SK-N-MC (cell line): ENCODE measurements around the gene NPBWR2.
"Not testable (repeated sequence)": the region's sequence is repeated elsewhere in the genome, so short reads cannot be mapped to it uniquely, and the experiment has no call there.

Source experiments
- DNase-seq: peaks from one replicate; pipeline ENCODE4 v3.0.0-alpha.2; 2011; ENCODE audit warnings: low read depth, low spot score
- H3K27ac ChIP-seq: fragments of 200-600 bp; sonication (generic); 2 replicates; pipeline ENCODE4 v1.5.1; 2016; ENCODE audit warnings: mixed run types
- H3K36me3 ChIP-seq: fragments of 200-600 bp; sonication (generic); 2 replicates; pipeline ENCODE4 v1.6.1; 2017; ENCODE audit warnings: antibody characterized with exemption, low read length, mixed read lengths; ENCODE audit not compliant: insufficient read depth
- H3K4me3 ChIP-seq: fragments of 200-600 bp; sonication (generic); 2 replicates; pipeline ENCODE4 v1.5.1; 2016
- H3K9ac ChIP-seq: fragments of 200-600 bp; sonication (generic); 2 replicates; pipeline ENCODE4 v1.8.0; 2017; ENCODE audit warnings: mixed run types, mixed read lengths; ENCODE audit not compliant: insufficient read length
- H3K9me3 ChIP-seq: fragments of 200-600 bp; sonication (generic); 2 replicates; pipeline ENCODE4 v1.6.1; 2017; ENCODE audit warnings: low read depth, mild to moderate bottlenecking, antibody characterized with exemption, low read length, moderate library complexity, mixed read lengths
- EZH2 ChIP-seq: fragments of 200-600 bp; sonication (generic); IDR thresholded peaks from one replicate; pipeline ENCODE4 v1.6.1; 2017; ENCODE audit warnings: antibody characterized with exemption
- FOXP2 ChIP-seq: optimal IDR thresholded peaks from 2 replicates; pipeline ENCODE3; 2011; ENCODE audit warnings: mild to moderate bottlenecking, moderate library complexity; ENCODE audit not compliant: insufficient read depth; ENCODE audit errors: extremely low read length, control extremely low read depth
- POLR2AphosphoS5 ChIP-seq: IDR thresholded peaks from 2 replicates; pipeline ENCODE4 v1.6.1; 2012; ENCODE audit warnings: mild to moderate bottlenecking, low read depth, low read length, borderline replicate concordance

Gene NPBWR2

DNA sequence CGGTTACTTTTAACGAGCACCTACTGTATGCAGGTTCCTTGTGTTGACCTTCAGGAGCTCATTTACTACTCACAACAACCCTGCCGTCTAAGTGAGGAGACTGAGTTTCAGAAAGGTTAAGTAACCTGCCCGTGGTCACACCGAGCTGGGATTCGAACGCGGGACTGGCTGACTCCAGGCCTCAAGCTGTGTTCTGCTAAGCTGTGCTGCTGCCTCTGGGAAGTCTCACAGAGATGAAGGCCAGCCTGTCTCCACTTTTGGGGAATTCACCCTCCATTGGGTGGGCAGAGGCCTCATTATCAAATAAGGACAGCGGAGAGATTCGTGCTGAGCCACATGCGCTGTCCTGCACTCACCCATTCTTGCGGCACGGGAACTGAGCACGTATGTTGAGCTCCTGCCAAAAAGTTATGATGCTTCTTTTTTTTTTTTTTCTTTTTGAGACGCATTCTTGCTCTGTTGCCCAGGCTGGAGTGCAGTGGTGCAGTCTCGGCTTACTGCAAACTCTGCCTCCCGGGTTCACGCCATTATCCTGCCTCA is 31.0 kb upstream of the NPBWR2 start:
- TF ChIP-seq EZH2 (no peak), POLR2AphosphoS5 (no peak), FOXP2 (no peak)
- Histone ChIP-seq H3K36me3 (no peaks in the 10 kb centered on the region), H3K4me3 (no peak overlapping the region), H3K9ac (no peak overlapping the region), H3K9me3 (no peaks in the 10 kb centered on the region), H3K27ac (no peak overlapping the region)
- DNase-seq = no peak

DNA sequence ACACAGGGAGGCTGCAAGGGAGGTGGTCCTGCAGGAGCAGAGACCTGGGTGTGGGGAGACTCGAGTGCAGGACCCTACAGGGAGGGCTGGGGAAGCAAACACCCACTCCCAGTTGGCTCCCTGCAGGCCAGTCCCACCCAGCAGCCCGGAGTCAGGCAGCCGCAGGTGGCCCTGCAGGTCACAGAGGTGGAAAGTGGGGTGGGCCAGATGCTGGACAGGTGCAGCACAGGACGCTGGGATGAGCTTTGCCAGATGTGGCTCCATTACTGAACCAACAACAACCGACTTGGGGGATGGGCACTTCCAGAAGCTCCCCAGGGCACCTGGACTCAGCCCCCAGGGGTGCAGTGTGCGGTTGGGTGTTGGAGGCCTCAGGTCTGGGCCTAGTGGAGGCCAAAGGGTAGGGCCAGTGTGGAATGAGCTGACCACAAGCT is 30.2 kb upstream of the NPBWR2 start:
- H3K27ac ChIP-seq = no peak overlapping the region
- no peaks in the 10 kb centered on the region for H3K9me3 ChIP-seq
- no peak overlapping the region for H3K4me3 ChIP-seq
- no peak for TF ChIP-seq EZH2
- no peak for TF ChIP-seq FOXP2
- TF ChIP-seq POLR2AphosphoS5 = no peak
- no peaks in the 10 kb centered on the region for H3K36me3 ChIP-seq
- H3K9ac ChIP-seq = no peak overlapping the region
- DNase-seq = no peak

DNA sequence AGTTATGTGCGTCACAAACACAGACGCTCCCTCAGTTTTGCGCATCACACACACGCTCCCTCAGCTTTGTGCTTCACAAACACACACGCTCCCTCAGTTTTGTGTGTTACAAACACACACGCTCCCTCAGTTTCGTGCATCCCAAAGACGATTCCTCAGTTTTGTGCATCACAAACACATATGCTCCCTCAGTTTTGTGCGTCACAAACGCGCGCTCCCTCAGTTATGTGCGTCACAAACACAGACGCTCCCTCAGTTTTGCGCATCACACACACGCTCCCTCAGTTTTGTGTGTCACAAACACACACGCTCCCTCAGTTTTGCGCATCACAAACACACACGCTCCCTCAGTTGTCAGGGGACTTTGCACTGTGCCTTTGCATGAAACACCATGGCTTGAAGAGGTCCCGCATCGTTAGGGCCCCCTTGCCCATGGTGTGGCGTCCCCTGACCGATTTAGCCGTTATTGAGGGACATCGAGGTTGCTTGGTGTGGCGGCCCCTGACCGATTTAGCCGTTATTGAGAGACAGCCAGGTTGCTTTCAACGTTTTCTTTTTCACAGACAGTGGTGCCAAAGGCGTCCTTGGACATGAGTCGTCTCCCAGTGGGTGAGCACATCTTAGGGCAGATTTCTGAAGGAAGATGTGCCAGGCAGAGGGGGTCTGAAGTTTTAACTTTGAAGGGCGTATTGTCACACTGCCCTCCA is 28.8 kb upstream of the NPBWR2 start:
- Histone ChIP-seq H3K9me3 (no peaks in the 10 kb centered on the region), H3K27ac (no peak overlapping the region), H3K9ac (no peak overlapping the region), H3K4me3 (no peak overlapping the region), H3K36me3 (no peaks in the 10 kb centered on the region)
- no peak for TF ChIP-seq EZH2
- no peak for TF ChIP-seq FOXP2
- TF ChIP-seq POLR2AphosphoS5 = no peak
- no peak for DNase-seq

DNA sequence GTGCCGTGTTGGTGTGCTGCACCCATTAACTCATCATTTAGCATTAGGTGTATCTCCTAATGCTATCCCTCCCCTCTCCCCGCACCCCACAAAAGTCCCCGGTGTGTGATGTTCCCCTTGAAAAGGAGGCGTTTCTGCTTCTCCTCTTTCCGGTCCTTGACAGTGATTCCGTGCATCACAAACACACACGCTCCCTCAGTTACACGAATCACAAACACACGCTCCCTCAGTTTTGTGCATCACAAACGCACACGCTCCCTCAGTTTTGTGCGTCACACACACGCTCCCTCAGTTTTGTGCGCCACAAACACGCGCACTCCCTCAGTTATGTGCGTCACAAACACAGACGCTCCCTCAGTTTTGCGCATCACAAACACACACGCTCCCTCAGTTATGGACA is 27.4 kb upstream of the NPBWR2 start:
- not testable (repeated sequence) for H3K36me3 ChIP-seq, H3K27ac ChIP-seq, H3K9me3 ChIP-seq, H3K4me3 ChIP-seq, H3K9ac ChIP-seq, DNase-seq

DNA sequence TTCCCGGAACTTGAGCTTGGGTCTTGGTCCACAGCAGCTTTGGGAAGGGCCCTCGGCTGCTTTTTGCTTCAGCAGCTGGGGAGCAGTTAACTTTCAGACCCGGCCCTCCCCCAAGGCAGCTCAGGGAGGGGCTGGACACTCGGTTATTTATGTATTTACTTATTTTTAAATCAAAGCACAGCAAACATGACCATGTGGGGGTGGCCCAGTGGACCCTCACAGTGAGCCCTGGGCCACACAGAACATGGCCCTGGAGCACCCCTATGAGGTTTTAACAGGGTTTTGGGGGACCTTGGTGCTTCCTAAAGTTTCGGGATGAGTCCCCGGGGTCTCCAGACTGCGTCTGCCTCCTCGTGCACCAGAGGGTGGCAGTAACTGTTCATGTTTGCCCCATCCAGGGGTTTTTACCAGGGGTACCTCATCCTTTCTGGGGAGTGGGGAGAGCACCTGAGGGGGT is 26.6 kb upstream of the NPBWR2 start:
- H3K9ac ChIP-seq = no peak overlapping the region
- DNase-seq = no peak
- no peaks in the 10 kb centered on the region for H3K9me3 ChIP-seq
- no peak overlapping the region for H3K4me3 ChIP-seq
- TF ChIP-seq FOXP2 (no peak), EZH2 (no peak), POLR2AphosphoS5 (no peak)
- H3K36me3 ChIP-seq = no peaks in the 10 kb centered on the region
- no peak overlapping the region for H3K27ac ChIP-seq

DNA sequence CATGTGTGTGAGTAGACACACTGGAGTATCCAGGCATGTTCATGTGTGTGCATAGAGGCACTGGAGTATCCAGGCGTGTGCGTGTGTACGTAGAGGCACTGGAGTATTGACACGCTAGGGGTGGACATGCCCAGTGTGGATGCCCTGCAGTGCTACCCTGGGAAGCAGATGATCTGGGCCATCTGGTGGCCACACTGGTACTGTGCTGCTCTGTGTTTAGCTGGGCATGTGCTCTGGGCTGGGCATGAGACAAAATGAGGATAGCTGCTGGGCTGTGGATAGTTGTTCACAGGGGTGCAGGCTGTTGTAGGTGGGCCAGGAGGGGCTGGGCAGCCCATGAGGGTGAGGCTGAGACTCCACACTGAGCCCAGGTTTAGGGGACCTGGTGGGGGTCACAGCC is 24.0 kb upstream of the NPBWR2 start:
- no peak for TF ChIP-seq FOXP2
- TF ChIP-seq EZH2 = no peak
- TF ChIP-seq POLR2AphosphoS5 = no peak
- Histone ChIP-seq H3K27ac (no peak overlapping the region), H3K4me3 (no peak overlapping the region), H3K9me3 (no peaks in the 10 kb centered on the region), H3K36me3 (no peaks in the 10 kb centered on the region), H3K9ac (no peak overlapping the region)
- DNase-seq = no peak

DNA sequence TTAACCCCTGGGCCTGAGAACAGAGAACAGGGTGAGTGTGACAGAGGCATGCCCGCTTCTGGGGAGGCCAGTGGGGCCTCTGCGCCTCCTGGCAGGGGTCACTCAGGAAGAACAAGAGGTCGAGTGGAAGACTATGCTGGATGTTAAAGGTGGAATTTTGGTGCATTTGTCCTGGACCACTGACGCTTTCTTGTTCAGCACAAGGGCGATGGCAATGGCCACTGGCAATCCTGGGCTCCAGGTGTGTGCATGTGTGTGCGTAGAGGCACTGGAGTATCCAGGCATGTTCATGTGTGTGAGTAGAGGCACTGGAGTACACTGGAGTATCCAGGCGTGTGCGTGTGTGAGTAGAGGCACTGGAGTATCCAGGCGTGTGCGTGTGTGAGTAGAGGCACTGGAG is 23.5 kb upstream of the NPBWR2 start:
- no peaks in the 10 kb centered on the region for H3K36me3 ChIP-seq
- no peak for TF ChIP-seq FOXP2
- TF ChIP-seq POLR2AphosphoS5 = no peak
- TF ChIP-seq EZH2 = no peak
- no peak overlapping the region for H3K4me3 ChIP-seq
- no peak overlapping the region for H3K9ac ChIP-seq
- DNase-seq = no peak
- H3K9me3 ChIP-seq = no peaks in the 10 kb centered on the region
- no peak overlapping the region for H3K27ac ChIP-seq

DNA sequence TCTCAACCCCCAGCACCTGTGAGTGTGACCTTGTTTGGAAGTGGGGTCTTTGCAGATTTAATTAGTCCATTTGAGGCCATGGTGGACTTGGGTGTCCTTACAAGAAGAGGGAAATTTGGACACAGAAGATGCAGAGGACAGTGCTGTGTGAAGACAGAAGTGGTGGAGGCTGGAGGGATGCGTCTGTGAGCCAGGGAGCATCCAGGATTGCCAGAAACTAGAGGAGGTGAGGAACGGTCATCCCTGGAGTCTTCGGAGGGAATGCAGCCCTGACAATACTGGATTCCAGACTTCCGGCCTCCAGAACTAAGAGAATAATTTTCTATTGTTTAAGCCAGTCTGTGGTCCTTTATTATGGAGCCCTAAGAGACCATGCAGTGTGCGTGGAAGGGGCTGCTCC is 22.9 kb upstream of the NPBWR2 start:
- H3K9ac ChIP-seq = no peak overlapping the region
- no peaks in the 10 kb centered on the region for H3K36me3 ChIP-seq
- no peaks in the 10 kb centered on the region for H3K9me3 ChIP-seq
- no peak overlapping the region for H3K4me3 ChIP-seq
- H3K27ac ChIP-seq = no peak overlapping the region
- DNase-seq = no peak
- no peak for TF ChIP-seq EZH2
- TF ChIP-seq POLR2AphosphoS5 = no peak
- TF ChIP-seq FOXP2 = no peak
